HEK293T (cell line): Measurements from ENCODE around the gene DUSP14.
"Not testable (repeated sequence)": the region's sequence is repeated elsewhere in the genome, so short reads cannot be mapped to it uniquely, and the experiment has no call there.

Experiments used
- CTCF ChIA-PET: fragments of 350-600 bp; formaldehyde crosslinking; extraction: SDS; loops from one replicate; lab custom pipeline; 2021; ENCODE audit warnings: antibody characterized with exemption, inconsistent platforms; lab: Yijun Ruan, JAX
- POLR2A ChIA-PET: fragments of 350-600 bp; formaldehyde crosslinking; extraction: SDS; loops from one replicate; lab custom pipeline; 2020; ENCODE audit warnings: antibody characterized with exemption, inconsistent platforms; lab: Yijun Ruan, JAX
- DNase-seq: peaks from one replicate; pipeline ENCODE4 v3.0.0; 2012; ENCODE audit warnings: mixed read lengths; ENCODE audit errors: extremely low spot score
- ARNT ChIP-seq: fragments of 450-650 bp; IDR thresholded peaks from 2 replicates; pipeline ENCODE4 v1.6.1; 2017; ENCODE audit warnings: mild to moderate bottlenecking
- BHLHE40 ChIP-seq: fragments of 450-650 bp; IDR thresholded peaks from 2 replicates; pipeline ENCODE4 v1.6.1; 2016; ENCODE audit warnings: mild to moderate bottlenecking, moderate library complexity, borderline replicate concordance
- CTBP1 ChIP-seq: fragments of 450-650 bp; IDR thresholded peaks from 2 replicates; pipeline ENCODE4 v1.6.1; 2016; ENCODE audit warnings: borderline replicate concordance
- ELF4 ChIP-seq: fragments of 450-650 bp; IDR thresholded peaks from 2 replicates; pipeline ENCODE4 v1.6.1; 2017; ENCODE audit warnings: antibody characterized with exemption
- FOXA1 ChIP-seq: fragments of 450-650 bp; IDR thresholded peaks from 2 replicates; pipeline ENCODE4 v1.6.1; 2016; ENCODE audit warnings: mild to moderate bottlenecking
- FOXK2 ChIP-seq: fragments of 450-650 bp; IDR thresholded peaks from 2 replicates; pipeline ENCODE4 v1.6.1; 2016; ENCODE audit warnings: mild to moderate bottlenecking
- FOXM1 ChIP-seq: fragments of 450-650 bp; IDR thresholded peaks from 2 replicates; pipeline ENCODE4 v1.6.1; 2017; ENCODE audit warnings: mild to moderate bottlenecking, borderline replicate concordance
- HDGF ChIP-seq: fragments of 450-650 bp; IDR thresholded peaks from 2 replicates; pipeline ENCODE4 v1.6.1; 2017; ENCODE audit warnings: antibody characterized with exemption, borderline replicate concordance
- L3MBTL2 ChIP-seq: fragments of 450-650 bp; conservative IDR thresholded peaks from 2 replicates; pipeline ENCODE4 v1.6.1; 2016; ENCODE audit warnings: mild to moderate bottlenecking
- LEF1 ChIP-seq: fragments of 450-650 bp; IDR thresholded peaks from 2 replicates; pipeline ENCODE4 v1.6.1; 2017; ENCODE audit warnings: mild to moderate bottlenecking, borderline replicate concordance
- NFRKB ChIP-seq: fragments of 450-650 bp; IDR thresholded peaks from 2 replicates; pipeline ENCODE4 v1.6.1; 2016; ENCODE audit warnings: mild to moderate bottlenecking, moderate library complexity
- PKNOX1 ChIP-seq: fragments of 450-650 bp; IDR thresholded peaks from 2 replicates; pipeline ENCODE4 v1.6.1; 2016
- SP1 ChIP-seq: fragments of 450-650 bp; IDR thresholded peaks from 2 replicates; pipeline ENCODE4 v1.6.1; 2017
- SUZ12 ChIP-seq: fragments of 450-650 bp; IDR thresholded peaks from 2 replicates; pipeline ENCODE4 v1.6.1; 2016; ENCODE audit warnings: mild to moderate bottlenecking
- TARDBP ChIP-seq: fragments of 450-650 bp; IDR thresholded peaks from 2 replicates; pipeline ENCODE4 v1.6.1; 2016
- ZNF384 ChIP-seq: fragments of 450-650 bp; IDR thresholded peaks from 2 replicates; pipeline ENCODE4 v1.6.1; 2016

DUSP14 gene

GRCh38 chr17:37489197-37490001, at the start of gene DUSP14:
Gene DUSP14 (plus strand): TSS chr17:37489891. CDS start chr17:37512273, 22,382 bp downstream.
- ChIA-PET POLR2A (interaction anchor here (0.5 to 1.0 kb wide), 6 partner anchors 12 to 217 kb away, joined by 3 to 5 read pairs (median 3); partner anchors contain the start of genes ACACA and TADA2A), CTCF (no interaction called here)
- peak; percentile 88 for DNase-seq
- TF ChIP-seq L3MBTL2 (peak; percentile 17), HDGF (no peak), FOXK2 (no peak), ZNF384 (no peak)

- DNase-seq = no peak
- TF ChIP-seq HDGF (no peak), FOXA1 (no peak), ZNF384 (no peak), BHLHE40 (no peak), FOXK2 (no peak), L3MBTL2 (no peak), ELF4 (no peak), TARDBP (no peak)
- POLR2A ChIA-PET = no interaction called here
- CTCF ChIA-PET = no interaction called here
Measured at GRCh38 chr17:37440424-37440823, 49.3 kb upstream of the DUSP14 start.

- DNase-seq, CTCF ChIA-PET, POLR2A ChIA-PET: not testable (repeated sequence)
Measured at GRCh38 chr17:37441369-37442014, 48.2 kb upstream of the DUSP14 start.

- CTCF ChIA-PET = no interaction called here
- TF ChIP-seq SP1 (no peak), CTBP1 (no peak), FOXK2 (no peak), TARDBP (no peak), ZNF384 (no peak), HDGF (no peak), FOXA1 (no peak), ARNT (no peak), ELF4 (no peak), NFRKB (no peak), FOXM1 (no peak), BHLHE40 (no peak)
- no peak for DNase-seq
- POLR2A ChIA-PET = no interaction called here
Measured at GRCh38 chr17:37446027-37446426, 43.7 kb upstream of the DUSP14 start.

GRCh38 chr17:37447641-37448040, 42.0 kb upstream of the DUSP14 start:
- ChIA-PET POLR2A (no interaction called here), CTCF (no interaction called here)
- TF ChIP-seq PKNOX1 = no peak
- TF ChIP-seq HDGF = no peak
- TF ChIP-seq SP1 = no peak
- TF ChIP-seq FOXA1 = no peak
- no peak for TF ChIP-seq ELF4
- TF ChIP-seq ZNF384 = no peak
- no peak for TF ChIP-seq FOXK2
- TF ChIP-seq CTBP1 = no peak
- DNase-seq = no peak

- ChIA-PET POLR2A (no interaction called here), CTCF (no interaction called here)
- TF ChIP-seq NFRKB = no peak
- TF ChIP-seq LEF1 = no peak
- DNase-seq = no peak
Measured at GRCh38 chr17:37450112-37450511, 39.6 kb upstream of the DUSP14 start.

- DNase-seq, CTCF ChIA-PET, POLR2A ChIA-PET: not testable (repeated sequence)
Measured at GRCh38 chr17:37457801-37458200, 31.9 kb upstream of the DUSP14 start.

- CTCF ChIA-PET = interaction anchor here (0.7 kb wide), 1 partner anchor 21 kb away, joined by 3 read pairs; no protein-coding TSS in a partner anchor
- TF ChIP-seq TARDBP (no peak), HDGF (no peak), SUZ12 (no peak), FOXA1 (no peak), SP1 (no peak), L3MBTL2 (no peak), ELF4 (no peak), CTBP1 (no peak), ARNT (no peak), BHLHE40 (no peak), FOXM1 (no peak), NFRKB (no peak), LEF1 (no peak), FOXK2 (no peak), PKNOX1 (no peak), ZNF384 (no peak)
- DNase-seq = no peak
- POLR2A ChIA-PET = no interaction called here
Measured at GRCh38 chr17:37458805-37459204, 30.9 kb upstream of the DUSP14 start.
